Trophoblast cell (in vitro differentiated cells and primary cell): ENCODE results near the gene MED25.

Experiments used
- DNase-seq, 2 donors: peaks; one replicate each; pipeline ENCODE4 v3.0.0-alpha.2; 2016
- H2AFZ ChIP-seq: 2 replicates; pipeline ENCODE4 v1.6.1; 2013; ENCODE audit warnings: low read length, moderate library complexity, mild to moderate bottlenecking; ENCODE audit not compliant: insufficient read depth, poor library complexity
- H2AK5ac ChIP-seq: 2 replicates; pipeline ENCODE4 v1.6.1; 2013; ENCODE audit warnings: mild to moderate bottlenecking, low read length
- H2BK120ac ChIP-seq: 2 replicates; pipeline ENCODE4 v1.6.1; 2013; ENCODE audit warnings: low read length, mild to moderate bottlenecking, moderate library complexity; ENCODE audit not compliant: insufficient read depth, poor library complexity
- H2BK12ac ChIP-seq: 2 replicates; pipeline ENCODE4 v1.6.1; 2013; ENCODE audit warnings: mild to moderate bottlenecking, low read length, moderate library complexity
- H2BK5ac ChIP-seq: 2 replicates; pipeline ENCODE4 v1.6.1; 2013; ENCODE audit warnings: low read length, low read depth, moderate library complexity, mild to moderate bottlenecking; ENCODE audit not compliant: poor library complexity
- H3K14ac ChIP-seq: 2 replicates; pipeline ENCODE4 v1.6.1; 2013; ENCODE audit warnings: mild to moderate bottlenecking, low read length
- H3K18ac ChIP-seq: 2 replicates; pipeline ENCODE4 v1.6.1; 2013; ENCODE audit warnings: mild to moderate bottlenecking, low read length
- H3K23ac ChIP-seq: 2 replicates; pipeline ENCODE4 v1.6.1; 2013; ENCODE audit warnings: low read length
- H3K27ac ChIP-seq: 2 replicates; pipeline ENCODE4 v1.5.1; 2013; ENCODE audit warnings: low read depth, mild to moderate bottlenecking, inconsistent platforms, low read length, moderate library complexity
- H3K27me3 ChIP-seq: 2 replicates; pipeline ENCODE4 v1.6.1; 2013; ENCODE audit warnings: inconsistent platforms, mild to moderate bottlenecking, low read length, moderate library complexity; ENCODE audit not compliant: insufficient read depth
- H3K36me3 ChIP-seq, 2 experiments: 1 replicate in 1 of 2; 2 replicates in 1 of 2; pipeline ENCODE4 v1.6.1; 2013; ENCODE audit warnings: low read length in 2 of 2, mild to moderate bottlenecking in 2 of 2, moderate library complexity in 1 of 2; ENCODE audit not compliant: insufficient read depth in 2 of 2, control insufficient read depth in 1 of 2
- H3K4ac ChIP-seq: 2 replicates; pipeline ENCODE4 v1.6.1; 2013; ENCODE audit warnings: low read depth, mild to moderate bottlenecking, low read length, moderate library complexity
- H3K4me1 ChIP-seq, 2 experiments: 1 replicate in 1 of 2; 2 replicates in 1 of 2; pipeline ENCODE4 v1.6.1; 2013; ENCODE audit warnings: low read length in 2 of 2, mild to moderate bottlenecking in 2 of 2, moderate library complexity in 1 of 2; ENCODE audit not compliant: insufficient read depth in 2 of 2, control insufficient read depth in 1 of 2
- H3K4me2 ChIP-seq: 2 replicates; pipeline ENCODE4 v1.6.1; 2013; ENCODE audit warnings: inconsistent platforms, mild to moderate bottlenecking, low read length, moderate library complexity
- H3K4me3 ChIP-seq: 2 replicates; pipeline ENCODE4 v1.5.1; 2013; ENCODE audit warnings: mild to moderate bottlenecking, low read depth, low read length, inconsistent platforms
- H3K79me1 ChIP-seq: one replicate; pipeline ENCODE4 v1.6.1; 2013; ENCODE audit warnings: low read length
- H3K79me2 ChIP-seq: 2 replicates; pipeline ENCODE4 v1.6.1; 2013; ENCODE audit warnings: low read length, mild to moderate bottlenecking; ENCODE audit not compliant: control insufficient read depth, insufficient read depth, poor library complexity
- H3K9ac ChIP-seq: 2 replicates; pipeline ENCODE4 v1.6.1; 2013; ENCODE audit warnings: mild to moderate bottlenecking, low read length
- H3K9me3 ChIP-seq: 2 replicates; pipeline ENCODE4 v1.6.1; 2013; ENCODE audit warnings: low read depth, mild to moderate bottlenecking, control low read depth, inconsistent platforms, low read length; ENCODE audit not compliant: insufficient read depth
- H4K12ac ChIP-seq: 2 replicates; pipeline ENCODE4 v1.6.1; 2013; ENCODE audit warnings: low read depth, mild to moderate bottlenecking, low read length, moderate library complexity
- H4K8ac ChIP-seq: 2 replicates; pipeline ENCODE4 v1.6.1; 2013; ENCODE audit warnings: low read depth, mild to moderate bottlenecking, low read length, moderate library complexity
- H4K91ac ChIP-seq: one replicate; pipeline ENCODE4 v1.6.1; 2013; ENCODE audit warnings: low read depth, mild to moderate bottlenecking, low read length, moderate library complexity
- WGBS: extraction: QIAGEN DNeasy Blood & Tissue Kit; methylation state at CpG from one replicate; pipeline ENCODE4 v1.1.7; 2013; ENCODE audit warnings: missing lambda C conversion rate; ENCODE audit not compliant: insufficient read length, insufficient coverage; ENCODE audit errors: extremely low coverage; 5-methylcytosine and 5-hydroxymethylcytosine counted together

MED25 gene

GRCh38 chr19:49860336-49861102 lies 42.4 kb downstream of the MED25 start:
- Histone ChIP-seq H3K14ac (no peak overlapping the region), H3K18ac (no peak overlapping the region), H3K9ac (no peak overlapping the region), H2AFZ (no peak overlapping the region), H3K79me2 (no peaks in the 10 kb centered on the region), H3K4me3 (no peak overlapping the region), H3K4ac (no peak overlapping the region), H3K9me3 (no peaks in the 10 kb centered on the region), H2BK120ac (no peak overlapping the region), H4K12ac (no peak overlapping the region), H4K8ac (no peak overlapping the region), H2AK5ac (no peak overlapping the region), H3K27ac (no peak overlapping the region), H3K4me1 (peaks cover 0 to 8% of the 10 kb centered on the region in 2 experiments), H2BK12ac (no peak overlapping the region), H3K4me2 (no peak overlapping the region), H3K23ac (no peak overlapping the region), H3K79me1 (no peaks in the 10 kb centered on the region), H3K27me3 (no peaks in the 10 kb centered on the region), H2BK5ac (no peak overlapping the region), H4K91ac (no peak overlapping the region), H3K36me3 (peaks cover 85 to 92% of the 10 kb centered on the region in 2 experiments)
- WGBS: no CpG with 5 or more reads among the region's 17 CpGs
- DNase-seq: no peak

DNA sequence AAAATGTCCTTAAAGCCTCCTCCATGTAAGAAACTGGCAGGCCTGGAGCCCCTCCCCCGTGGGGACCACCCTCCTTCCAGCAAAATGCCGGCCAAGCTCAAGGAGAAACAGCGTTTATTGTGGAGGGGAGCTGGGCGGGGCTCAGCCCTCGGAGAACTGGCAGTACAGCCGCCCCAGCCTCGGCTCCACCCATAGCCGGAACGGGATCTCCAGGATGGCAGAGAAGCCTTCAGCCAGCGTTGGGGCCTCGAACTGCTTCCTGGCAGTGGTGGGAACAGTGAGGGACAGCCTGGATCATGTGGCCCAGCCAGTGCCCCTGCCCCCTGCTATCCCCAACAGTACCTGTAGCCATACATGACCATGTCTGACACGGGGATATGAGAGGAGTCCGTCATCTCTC lies 43.0 kb downstream of the MED25 start:
- no peak overlapping the region for H3K23ac ChIP-seq
- H2AK5ac ChIP-seq: no peak overlapping the region
- no peak overlapping the region for H2AFZ ChIP-seq
- no peaks in the 10 kb centered on the region for H3K27me3 ChIP-seq
- no CpG with 5 or more reads among the region's 13 CpGs for WGBS
- no peak overlapping the region for H2BK120ac ChIP-seq
- DNase-seq: peak; percentile 33 to 48
- H3K18ac ChIP-seq: no peak overlapping the region
- H3K79me1 ChIP-seq: no peaks in the 10 kb centered on the region
- H3K36me3 ChIP-seq: peaks cover 80 to 86% of the 10 kb centered on the region in 2 experiments
- H3K4me1 ChIP-seq: peaks cover under 1 to 14% of the 10 kb centered on the region in 2 experiments
- no peak overlapping the region for H3K14ac ChIP-seq
- H3K79me2 ChIP-seq: no peaks in the 10 kb centered on the region
- no peak overlapping the region for H3K27ac ChIP-seq
- H4K12ac ChIP-seq: no peak overlapping the region
- H3K4ac ChIP-seq: no peak overlapping the region
- no peak overlapping the region for H3K4me3 ChIP-seq
- no peak overlapping the region for H2BK5ac ChIP-seq
- no peak overlapping the region for H2BK12ac ChIP-seq
- H3K9ac ChIP-seq: no peak overlapping the region
- H4K8ac ChIP-seq: no peak overlapping the region
- no peak overlapping the region for H3K4me2 ChIP-seq
- H4K91ac ChIP-seq: no peak overlapping the region
- H3K9me3 ChIP-seq: no peaks in the 10 kb centered on the region

DNA sequence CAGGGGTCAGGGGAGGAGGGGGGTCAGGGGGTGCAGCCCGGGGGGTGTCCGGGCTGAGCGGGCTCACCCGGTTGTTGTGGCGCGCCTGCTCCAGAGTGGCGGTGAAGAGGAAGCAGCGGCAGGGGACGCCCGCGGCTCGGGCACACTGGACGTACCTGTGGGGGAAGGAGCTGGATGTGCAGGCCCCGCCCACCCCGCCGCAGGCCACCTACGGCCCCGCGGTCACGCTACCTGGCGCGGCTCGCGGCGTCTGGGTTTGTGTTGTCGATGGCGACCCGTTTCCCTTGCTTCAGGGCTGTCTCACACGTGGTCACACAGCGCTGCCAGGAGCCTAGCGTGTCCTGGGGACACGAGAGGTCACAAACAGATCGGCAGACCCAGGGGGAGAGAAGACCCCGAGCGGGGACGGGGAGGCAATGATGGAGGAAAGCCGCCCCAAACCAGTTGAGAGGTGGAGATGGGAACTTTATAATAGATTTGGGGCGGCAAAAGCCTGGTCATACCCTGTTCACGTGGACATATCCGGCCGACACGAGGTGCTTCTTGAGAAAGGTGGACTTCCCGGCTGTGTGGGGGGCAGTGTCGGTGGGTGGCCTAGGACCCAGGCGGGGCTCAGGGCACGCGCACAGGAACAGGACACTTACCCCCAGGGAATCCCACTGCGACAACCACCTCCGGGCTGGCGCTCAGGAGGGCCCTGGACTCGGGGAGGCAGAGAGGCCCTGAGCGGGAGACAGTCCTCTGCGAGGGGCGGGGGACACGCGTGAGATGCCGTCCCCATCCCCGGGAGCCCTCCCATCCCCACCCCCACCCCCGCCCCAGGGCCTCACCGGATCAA lies 43.7 kb downstream of the MED25 start:
- Histone ChIP-seq H3K23ac (no peak overlapping the region), H3K4ac (no peak overlapping the region), H3K4me1 (peaks cover 6 to 19% of the 10 kb centered on the region in 2 experiments), H3K79me1 (peaks cover 1% of the 10 kb centered on the region), H2AFZ (no peak overlapping the region), H2BK12ac (no peak overlapping the region), H3K14ac (no peak overlapping the region), H3K4me3 (no peak overlapping the region), H2BK120ac (no peak overlapping the region), H4K91ac (no peak overlapping the region), H3K4me2 (no peak overlapping the region), H3K36me3 (peaks cover 74 to 80% of the 10 kb centered on the region in 2 experiments), H3K27ac (no peak overlapping the region), H2AK5ac (no peak overlapping the region), H4K12ac (no peak overlapping the region), H3K18ac (no peak overlapping the region), H3K9me3 (no peaks in the 10 kb centered on the region), H4K8ac (no peak overlapping the region), H3K79me2 (no peaks in the 10 kb centered on the region), H2BK5ac (no peak overlapping the region), H3K9ac (no peak overlapping the region), H3K27me3 (no peaks in the 10 kb centered on the region)
- no CpG with 5 or more reads among the region's 60 CpGs for WGBS
- peak; percentile 82 to 85 for DNase-seq

DNA sequence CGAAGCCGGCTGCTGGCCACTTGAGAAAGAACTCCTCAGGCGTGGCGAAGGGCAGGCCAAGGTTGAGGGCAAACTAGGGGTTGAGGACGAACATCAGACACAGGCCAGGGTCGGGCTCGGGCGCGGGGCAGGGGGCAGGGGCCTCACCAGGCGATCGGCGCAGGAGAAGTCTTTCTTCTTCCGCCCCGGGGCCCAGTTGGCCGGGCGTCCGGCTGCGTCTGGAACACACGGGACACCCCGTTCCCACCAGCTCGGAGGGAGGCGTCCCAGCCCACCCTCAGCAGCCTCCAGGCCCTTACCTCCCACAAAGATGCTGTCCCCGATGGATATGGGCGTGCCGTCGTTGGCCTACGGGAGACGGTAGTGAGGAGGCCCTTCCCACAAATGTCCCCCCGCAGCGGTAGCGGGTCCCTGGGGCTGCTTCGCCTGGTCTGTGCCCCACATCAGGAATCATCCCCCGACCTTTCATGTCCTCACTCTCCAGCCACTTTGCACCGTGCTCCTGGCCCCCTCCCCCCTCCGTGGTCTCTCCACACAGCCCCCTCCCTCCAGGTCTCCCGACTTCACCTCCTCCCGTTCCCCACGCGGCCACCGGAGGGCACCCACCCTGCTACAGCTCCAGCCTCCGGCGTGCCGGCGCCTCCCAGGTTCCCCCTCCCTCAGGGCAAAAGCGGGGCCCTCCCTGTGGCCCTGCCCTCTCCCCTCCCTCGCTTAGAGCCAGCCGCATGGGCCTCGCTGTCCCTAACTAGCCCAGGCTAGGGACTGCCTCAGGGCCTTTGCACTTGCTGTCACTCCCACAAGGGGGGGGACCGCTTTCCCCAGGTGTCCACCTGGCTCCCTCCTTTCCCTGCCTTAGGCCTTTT lies 44.5 kb downstream of the MED25 start:
- H3K9ac ChIP-seq: no peak overlapping the region
- no peak overlapping the region for H3K4me2 ChIP-seq
- peaks cover 9% of the 10 kb centered on the region for H3K79me1 ChIP-seq
- H2AK5ac ChIP-seq: no peak overlapping the region
- H4K8ac ChIP-seq: no peak overlapping the region
- H3K4me3 ChIP-seq: no peak overlapping the region
- H3K14ac ChIP-seq: no peak overlapping the region
- no peak overlapping the region for H2AFZ ChIP-seq
- DNase-seq: no peak
- no peaks in the 10 kb centered on the region for H3K9me3 ChIP-seq
- WGBS: no CpG with 5 or more reads among the region's 49 CpGs
- peaks cover 6 to 19% of the 10 kb centered on the region in 2 experiments for H3K4me1 ChIP-seq
- H3K27ac ChIP-seq: no peak overlapping the region
- no peak overlapping the region for H3K23ac ChIP-seq
- no peak overlapping the region for H2BK12ac ChIP-seq
- peaks cover 65 to 71% of the 10 kb centered on the region in 2 experiments for H3K36me3 ChIP-seq
- no peak overlapping the region for H3K18ac ChIP-seq
- no peak overlapping the region for H4K91ac ChIP-seq
- no peak overlapping the region for H3K4ac ChIP-seq
- H4K12ac ChIP-seq: no peak overlapping the region
- H2BK120ac ChIP-seq: no peak overlapping the region
- peaks cover 1% of the 10 kb centered on the region for H3K79me2 ChIP-seq
- H2BK5ac ChIP-seq: no peak overlapping the region
- H3K27me3 ChIP-seq: no peaks in the 10 kb centered on the region
